Endothelial cell (in vitro differentiated cells): ENCODE results near the gene CD84. TPM values are rescaled to one million over a fixed set of nuclear protein-coding genes. Genes with fewer than 3 reads are reported as not detected.

Experiments used
- DNase-seq: peaks from one replicate; pipeline ENCODE4 v3.0.0; 2021; ENCODE audit warnings: low spot score
- H3K27ac Mint-ChIP-seq: one replicate; pipeline ENCODE4 v1.8.0; 2021; ENCODE audit warnings: mixed read lengths, inconsistent platforms; ENCODE audit not compliant: unreplicated experiment
- H3K27me3 Mint-ChIP-seq: one replicate; pipeline ENCODE4 v1.8.0; 2021; ENCODE audit warnings: mild to moderate bottlenecking, moderate library complexity, mixed read lengths, inconsistent platforms; ENCODE audit not compliant: unreplicated experiment
- H3K36me3 Mint-ChIP-seq: one replicate; pipeline ENCODE4 v1.8.0; 2021; ENCODE audit warnings: mild to moderate bottlenecking, low read depth, mixed read lengths, inconsistent platforms; ENCODE audit not compliant: unreplicated experiment
- H3K4me1 Mint-ChIP-seq: one replicate; pipeline ENCODE4 v1.8.0; 2021; ENCODE audit warnings: mild to moderate bottlenecking, mixed read lengths, inconsistent platforms; ENCODE audit not compliant: unreplicated experiment
- H3K4me3 Mint-ChIP-seq: one replicate; pipeline ENCODE4 v1.8.0; 2021; ENCODE audit warnings: mild to moderate bottlenecking, mixed read lengths, inconsistent platforms; ENCODE audit not compliant: unreplicated experiment
- H3K9me3 Mint-ChIP-seq: one replicate; pipeline ENCODE4 v1.8.0; 2021; ENCODE audit warnings: mixed read lengths, inconsistent platforms; ENCODE audit not compliant: unreplicated experiment
- CTCF ChIP-seq: fragments of 200-600 bp; sonication (generic); IDR thresholded peaks from one replicate; pipeline ENCODE4 v1.5.0; 2021; ENCODE audit warnings: antibody characterized with exemption; ENCODE audit not compliant: unreplicated experiment
- total RNA-seq: library from RNA; stranded (reverse); fragmentation: NEBNext Ultra II Directional; extraction: Animal tissue kit (Norgen Biotek cat#: 25700); gene quantifications from one replicate; pipeline ENCODE4 v1.2.1, GENCODE V29; 2021; ENCODE audit not compliant: unreplicated experiment

The CD84 gene
- total RNA-seq, 1 donor from 2014 or later = not detected

GRCh38 chr1:160576390-160576789 lies 2.9 kb downstream of the CD84 start:
- Mint-ChIP-seq H3K36me3 (no peaks in the 10 kb centered on the region), H3K4me1 (no peaks in the 10 kb centered on the region), H3K4me3 (no peak overlapping the region), H3K9me3 (no peaks in the 10 kb centered on the region), H3K27me3 (peaks cover 2% of the 10 kb centered on the region), H3K27ac (no peak overlapping the region)
- TF ChIP-seq CTCF = no peak
- DNase-seq = no peak

- no peak for TF ChIP-seq CTCF
Measured at GRCh38 chr1:160575112-160575664, 4.1 kb downstream of the CD84 start.

GRCh38 chr1:160570840-160571239 lies 8.5 kb downstream of the CD84 start:
- no peaks in the 10 kb centered on the region for H3K9me3 Mint-ChIP-seq
- no peak for DNase-seq
- no peaks in the 10 kb centered on the region for H3K36me3 Mint-ChIP-seq
- TF ChIP-seq CTCF = no peak
- no peaks in the 10 kb centered on the region for H3K27me3 Mint-ChIP-seq
- peaks cover 7% of the 10 kb centered on the region for H3K4me1 Mint-ChIP-seq
- H3K27ac Mint-ChIP-seq = no peak overlapping the region
- H3K4me3 Mint-ChIP-seq = no peak overlapping the region

More at GRCh38 chr1:160575112-160575664, 4.1 kb downstream of the CD84 start:
- no peaks in the 10 kb centered on the region for H3K36me3 Mint-ChIP-seq
- no peak for DNase-seq
- no peak overlapping the region for H3K4me3 Mint-ChIP-seq
- H3K4me1 Mint-ChIP-seq = no peaks in the 10 kb centered on the region
- peaks cover 2% of the 10 kb centered on the region for H3K27me3 Mint-ChIP-seq
- no peak overlapping the region for H3K27ac Mint-ChIP-seq
- no peaks in the 10 kb centered on the region for H3K9me3 Mint-ChIP-seq

GRCh38 chr1:160569806-160570205 lies 9.5 kb downstream of the CD84 start:
- TF ChIP-seq CTCF = no peak
- Mint-ChIP-seq H3K36me3 (no peaks in the 10 kb centered on the region), H3K9me3 (no peaks in the 10 kb centered on the region)

GRCh38 chr1:160567858-160568682 lies 11.2 kb downstream of the CD84 start:
- Mint-ChIP-seq H3K4me1 (peaks cover 7% of the 10 kb centered on the region), H3K27me3 (no peaks in the 10 kb centered on the region), H3K27ac (no peak overlapping the region), H3K36me3 (no peaks in the 10 kb centered on the region), H3K9me3 (no peaks in the 10 kb centered on the region), H3K4me3 (no peak overlapping the region)
- DNase-seq = no peak
- TF ChIP-seq CTCF = no peak

More at GRCh38 chr1:160569806-160570205, 9.5 kb downstream of the CD84 start:
- H3K4me3 Mint-ChIP-seq = no peak overlapping the region
- H3K27ac Mint-ChIP-seq = no peak overlapping the region
- H3K4me1 Mint-ChIP-seq = peaks cover 7% of the 10 kb centered on the region
- no peak for DNase-seq
- H3K27me3 Mint-ChIP-seq = no peaks in the 10 kb centered on the region
